HAP-1 (cell line): ENCODE data around the gene ADO.

Experiments
- DNase-seq, 2 experiments: peaks; one replicate each; pipeline ENCODE4 v3.0.0-alpha.2; 2016 to 2020; ENCODE audit warnings: low spot score in 2 of 2
- H3K27me3 ChIP-seq: fragments of 250-450 bp; sonication (Bioruptor Pico); 2 replicates; pipeline ENCODE4 v1.5.1; 2020; ENCODE audit warnings: low read depth, mild to moderate bottlenecking, moderate library complexity
- H3K36me3 ChIP-seq: fragments of 250-450 bp; sonication (Bioruptor Pico); replicated peaks from 2 replicates; pipeline ENCODE4 v1.5.1; 2020; ENCODE audit warnings: mild to moderate bottlenecking
- H3K4me1 ChIP-seq: fragments of 250-450 bp; sonication (Bioruptor Pico); 2 replicates; pipeline ENCODE4 v1.5.1; 2020; ENCODE audit warnings: mild to moderate bottlenecking
- H3K4me3 ChIP-seq: fragments of 250-450 bp; sonication (Bioruptor Pico); 2 replicates; pipeline ENCODE4 v1.5.1; 2020; ENCODE audit warnings: mild to moderate bottlenecking, moderate library complexity
- H3K9me3 ChIP-seq: fragments of 250-450 bp; sonication (Bioruptor Pico); 2 replicates; pipeline ENCODE4 v1.5.1; 2020; ENCODE audit warnings: mild to moderate bottlenecking, moderate library complexity
- in situ Hi-C: fragments of 300-500 bp; cut with MboI; formaldehyde crosslinking; loops from 3 replicates; pipeline ENCODE4 v1.14.3; 2020; ENCODE audit warnings: low sequenced_read_pairs, inconsistent platforms, mixed read lengths

The ADO gene

DNA sequence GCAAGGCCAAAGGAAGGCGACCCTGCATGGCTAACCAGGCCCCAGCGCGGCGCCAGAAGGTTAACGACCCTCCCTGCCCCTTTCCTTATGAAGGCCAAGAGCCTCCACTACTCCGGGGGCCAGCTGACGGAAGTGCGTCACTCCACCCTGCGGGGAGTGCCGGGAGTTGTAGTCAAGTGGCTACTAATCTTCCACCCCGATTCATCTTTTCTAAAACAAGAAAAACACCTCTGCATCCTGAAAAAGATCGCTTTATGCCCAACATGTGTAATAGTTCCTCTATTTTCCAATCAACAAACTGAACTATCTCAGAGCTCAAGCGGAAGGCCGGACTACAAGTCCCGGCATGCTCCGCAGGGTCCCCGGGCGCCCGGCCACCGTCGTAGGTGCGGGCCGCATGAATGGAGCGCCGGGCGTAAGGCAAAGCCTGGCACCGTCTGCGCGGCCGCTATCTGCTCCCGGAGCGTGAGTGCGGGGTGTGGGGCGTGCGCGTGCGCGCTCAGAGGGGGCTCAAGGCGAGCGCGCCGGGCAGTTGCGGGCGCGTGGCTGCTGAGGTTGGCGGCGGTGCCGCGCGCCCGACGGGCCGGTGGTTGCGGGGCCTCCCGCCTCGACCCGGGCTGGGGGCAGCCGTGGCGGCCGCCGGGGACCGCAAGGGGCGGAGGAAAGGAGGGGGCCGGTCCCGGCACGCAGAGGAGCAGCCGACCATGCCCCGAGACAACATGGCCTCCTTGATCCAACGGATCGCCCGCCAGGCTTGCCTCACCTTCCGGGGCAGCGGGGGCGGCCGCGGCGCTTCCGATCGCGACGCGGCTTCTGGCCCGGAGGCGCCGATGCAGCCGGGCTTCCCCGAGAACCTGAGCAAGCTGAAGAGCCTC lies at the start of gene ADO:
Gene ADO, plus strand, starts transcription at position 365 of the 875 bp plus-strand sequence. Its CDS starts 340 bp downstream, at position 705.
- peak; percentile 67 to 86 for DNase-seq
- Histone ChIP-seq H3K4me1 (peaks cover 24% of the 10 kb centered on the region), H3K27me3 (no peaks in the 10 kb centered on the region), H3K9me3 (no peaks in the 10 kb centered on the region), H3K4me3 (peak within 1 kb of the TSS; percentile 63), H3K36me3 (peaks cover 8% of the 10 kb centered on the region; the same call in 1 of the 2 replicates)
- in situ Hi-C loops: no loop called here

- Histone ChIP-seq H3K9me3 (no peaks in the 10 kb centered on the region), H3K4me1 (no peaks in the 10 kb centered on the region), H3K4me3 (no peak overlapping the region), H3K36me3 (no peaks in the 10 kb centered on the region), H3K27me3 (0 out of 2 replicates have a peak, but pooled peaks cover 4% of the 10 kb centered on the region)
- in situ Hi-C loops: no loop called here
- DNase-seq: no peak
These were observed 49.6 kb upstream of the ADO start for GRCh38 chr10:62754963-62755362.

GRCh38 chr10:62755662-62756653 lies 48.6 kb upstream of the ADO start:
- Histone ChIP-seq H3K4me3 (no peak overlapping the region), H3K27me3 (0 out of 2 replicates have a peak, but pooled peaks cover 4% of the 10 kb centered on the region)
- in situ Hi-C loops: no loop called here

DNA sequence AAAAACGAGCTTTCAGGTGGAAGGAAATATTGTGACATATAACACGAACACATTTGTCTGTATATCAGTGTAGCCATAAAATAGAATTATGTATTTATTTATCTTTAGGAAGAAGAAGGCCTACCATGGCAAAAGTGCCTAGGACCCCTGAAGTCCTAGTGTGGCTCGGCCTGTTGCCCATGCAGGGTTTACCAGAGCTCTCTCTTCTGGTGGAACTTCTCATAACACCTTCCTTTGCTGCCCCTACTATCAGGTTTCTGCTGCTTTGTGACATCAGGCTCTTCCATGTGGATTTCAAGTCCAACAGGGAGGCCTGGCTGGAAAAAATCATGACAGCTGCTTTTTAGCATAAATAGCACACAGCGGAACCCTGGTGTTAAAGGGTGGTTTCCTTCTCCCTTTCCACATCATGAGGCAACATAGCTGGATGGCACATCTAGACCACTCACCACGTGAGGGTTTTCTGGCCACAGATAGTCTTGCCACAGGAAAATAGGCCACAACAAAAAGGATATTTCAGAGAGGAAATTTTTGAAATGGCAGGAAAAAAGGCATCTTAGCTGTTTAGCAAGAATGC lies 44.8 kb upstream of the ADO start:
- peaks cover 8% of the 10 kb centered on the region for H3K4me1 ChIP-seq
- H3K36me3 ChIP-seq: no peaks in the 10 kb centered on the region
- no peaks in the 10 kb centered on the region for H3K27me3 ChIP-seq
- in situ Hi-C loops: no loop called here
- no peak for DNase-seq
- no peaks in the 10 kb centered on the region for H3K9me3 ChIP-seq
- no peak overlapping the region for H3K4me3 ChIP-seq

More at GRCh38 chr10:62755662-62756653, 48.6 kb upstream of the ADO start:
- no peaks in the 10 kb centered on the region for H3K36me3 ChIP-seq
- peaks cover 2% of the 10 kb centered on the region for H3K4me1 ChIP-seq
- H3K9me3 ChIP-seq: no peaks in the 10 kb centered on the region
- no peak for DNase-seq

GRCh38 chr10:62760401-62760800 lies 44.1 kb upstream of the ADO start:
- Histone ChIP-seq H3K36me3 (no peaks in the 10 kb centered on the region), H3K9me3 (no peaks in the 10 kb centered on the region), H3K27me3 (no peaks in the 10 kb centered on the region), H3K4me1 (peaks cover 8% of the 10 kb centered on the region), H3K4me3 (no peak overlapping the region)
- in situ Hi-C loops: no loop called here
- DNase-seq: no peak

GRCh38 chr10:62761115-62761514 lies 43.4 kb upstream of the ADO start:
- Histone ChIP-seq H3K4me3 (no peak overlapping the region), H3K36me3 (no peaks in the 10 kb centered on the region), H3K9me3 (no peaks in the 10 kb centered on the region), H3K4me1 (peaks cover 8% of the 10 kb centered on the region), H3K27me3 (no peaks in the 10 kb centered on the region)
- DNase-seq: peak in 1 of 2 experiments; percentile 29
- in situ Hi-C loops: no loop called here

GRCh38 chr10:62763155-62763554 lies 41.4 kb upstream of the ADO start:
- no peaks in the 10 kb centered on the region for H3K36me3 ChIP-seq
- peaks cover 8% of the 10 kb centered on the region for H3K4me1 ChIP-seq
- no peaks in the 10 kb centered on the region for H3K9me3 ChIP-seq
- no peaks in the 10 kb centered on the region for H3K27me3 ChIP-seq
- no peak overlapping the region for H3K4me3 ChIP-seq
- DNase-seq: no peak
- in situ Hi-C loops: no loop called here

GRCh38 chr10:62764011-62764410 lies 40.5 kb upstream of the ADO start:
- Histone ChIP-seq H3K27me3 (no peaks in the 10 kb centered on the region), H3K36me3 (no peaks in the 10 kb centered on the region), H3K9me3 (no peaks in the 10 kb centered on the region), H3K4me3 (no peak overlapping the region), H3K4me1 (peaks cover 8% of the 10 kb centered on the region)
- no peak for DNase-seq
- in situ Hi-C loops: no loop called here

DNA sequence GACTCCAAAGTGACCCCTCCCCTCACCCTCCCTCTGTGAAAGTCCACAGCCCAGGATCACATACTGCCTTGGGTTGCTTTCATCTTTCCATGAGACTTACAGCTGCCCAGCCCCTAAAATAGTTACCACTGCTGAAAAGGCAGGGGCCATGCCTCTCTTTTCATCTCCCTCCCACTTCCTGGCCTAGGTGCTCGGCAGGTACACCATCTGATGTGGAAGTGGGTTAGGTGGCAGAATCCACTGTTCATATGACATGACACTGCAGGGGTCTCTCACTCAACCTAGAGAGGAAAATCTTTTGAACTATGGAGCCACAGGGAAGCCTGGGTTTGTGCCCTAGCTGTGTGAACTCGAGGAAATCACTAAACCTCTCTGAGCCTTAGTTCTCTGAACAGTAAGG lies 38.8 kb upstream of the ADO start:
- peaks cover 20% of the 10 kb centered on the region for H3K4me1 ChIP-seq
- DNase-seq: no peak
- H3K27me3 ChIP-seq: no peaks in the 10 kb centered on the region
- no peak overlapping the region for H3K4me3 ChIP-seq
- no peaks in the 10 kb centered on the region for H3K36me3 ChIP-seq
- H3K9me3 ChIP-seq: no peaks in the 10 kb centered on the region; the same call in 1 of the 2 replicates
- in situ Hi-C loops: no loop called here

DNA sequence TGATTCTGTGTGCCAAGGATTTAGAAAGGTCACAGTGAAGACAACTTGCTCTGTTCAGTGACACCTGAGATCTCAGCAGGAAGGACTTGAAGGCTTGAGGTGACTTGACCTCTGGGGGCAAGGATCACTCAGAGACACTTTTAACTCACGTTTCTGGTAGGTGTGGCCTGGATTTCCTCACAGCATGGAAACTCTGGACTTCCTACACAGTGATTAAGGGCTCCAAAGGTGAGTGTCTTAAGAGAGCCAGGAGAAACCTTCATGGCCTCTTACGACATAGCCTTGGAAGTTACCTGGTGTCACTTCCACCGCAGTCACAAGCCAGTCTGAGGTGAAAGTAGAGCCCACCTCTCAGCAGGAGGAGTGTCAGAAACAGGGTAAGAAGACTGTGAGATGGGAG lies 38.1 kb upstream of the ADO start:
- no peak for DNase-seq
- in situ Hi-C loops: no loop called here
- no peak overlapping the region for H3K4me3 ChIP-seq
- H3K4me1 ChIP-seq: peaks cover 17% of the 10 kb centered on the region
- H3K27me3 ChIP-seq: no peaks in the 10 kb centered on the region
- no peaks in the 10 kb centered on the region for H3K36me3 ChIP-seq
- H3K9me3 ChIP-seq: no peaks in the 10 kb centered on the region; the same call in 1 of the 2 replicates

- Histone ChIP-seq H3K9me3 (no peaks in the 10 kb centered on the region; the same call in 1 of the 2 replicates), H3K4me3 (no peak overlapping the region), H3K27me3 (no peaks in the 10 kb centered on the region), H3K4me1 (peaks cover 24% of the 10 kb centered on the region), H3K36me3 (no peaks in the 10 kb centered on the region)
- in situ Hi-C loops: no loop called here
- no peak for DNase-seq
These were observed 34.8 kb upstream of the ADO start for GRCh38 chr10:62769574-62770242.

DNA sequence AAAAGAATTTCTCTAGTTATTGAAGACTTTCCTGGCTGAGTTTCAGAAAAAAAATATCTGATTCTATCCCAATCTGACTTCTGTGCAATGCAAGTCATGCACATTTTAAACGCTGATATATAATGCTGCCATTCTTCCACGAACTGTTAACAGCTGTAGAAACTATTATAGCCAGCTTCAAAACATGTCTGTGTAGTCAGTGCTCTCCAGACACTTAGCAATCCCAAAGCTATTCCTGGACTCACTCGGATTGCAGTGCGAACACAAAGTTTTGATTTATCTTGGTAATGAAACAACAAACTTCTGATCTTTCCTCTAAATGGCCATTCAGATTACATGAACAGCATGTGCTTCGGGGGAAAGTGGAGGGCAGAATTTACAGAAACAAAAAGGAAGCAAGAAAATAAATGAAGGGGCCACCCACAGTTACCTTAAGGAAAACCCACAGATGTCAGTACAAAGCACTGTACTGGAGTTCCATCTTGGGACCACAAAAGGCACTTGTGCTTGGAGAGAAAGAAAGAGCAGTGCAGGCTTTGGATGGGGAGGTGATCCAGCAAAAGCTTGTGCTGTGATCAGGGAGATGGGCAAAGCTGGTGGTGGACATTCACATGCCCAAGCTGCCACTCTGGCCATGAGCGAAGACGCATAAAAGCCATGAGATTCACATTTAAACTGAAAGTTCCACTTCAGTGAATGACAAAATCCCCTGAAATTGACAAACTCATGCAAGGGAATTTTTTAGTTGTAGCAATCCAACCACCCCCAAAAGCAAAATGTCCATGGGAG lies 32.1 kb upstream of the ADO start:
- H3K4me1 ChIP-seq: peaks cover 24% of the 10 kb centered on the region
- no peak overlapping the region for H3K4me3 ChIP-seq
- in situ Hi-C loops: no loop called here
- H3K27me3 ChIP-seq: no peaks in the 10 kb centered on the region
- H3K36me3 ChIP-seq: no peaks in the 10 kb centered on the region
- H3K9me3 ChIP-seq: no peaks in the 10 kb centered on the region; the same call in 1 of the 2 replicates
- no peak for DNase-seq
